GM12878 (cell line): ENCODE measurements around the gene ZSCAN23. TPM values are rescaled to one million over a fixed set of nuclear protein-coding genes. Genes with fewer than 3 reads are reported as not detected.
A peak's percentile ranks its signal among the peaks of the same experiment; 100 is the strongest.

Experiments
- ASH2L ChIP-seq: fragments of 300-600, 200-600 bp; sonication (generic); IDR thresholded peaks from 2 replicates; pipeline ENCODE4 v1.6.1; 2017; ENCODE audit warnings: low read depth, mild to moderate bottlenecking, borderline replicate concordance
- CUX1 ChIP-seq: IDR thresholded peaks from 2 replicates; pipeline ENCODE4 v1.6.1; 2012; ENCODE audit warnings: improper control_type of control experiment, low read depth, low read length; ENCODE audit not compliant: insufficient replicate concordance
- EP300 ChIP-seq, 2 experiments: fragments of 150-350 bp in 1 of 2; IDR thresholded peaks; 2 replicates each; pipeline ENCODE4 v1.6.1; 2011 to 2012; ENCODE audit warnings: low read depth in 2 of 2, low read length in 2 of 2, borderline replicate concordance in 1 of 2, improper control_type of control experiment in 1 of 2, inconsistent platforms in 1 of 2; ENCODE audit not compliant: control insufficient read depth in 1 of 2
- LARP7 ChIP-seq: fragments of 450-650 bp; IDR thresholded peaks from 2 replicates; pipeline ENCODE4 v1.6.1; 2017; ENCODE audit warnings: mild to moderate bottlenecking
- RBBP5 ChIP-seq: fragments of 200-600 bp; sonication (generic); conservative IDR thresholded peaks from 2 replicates; pipeline ENCODE4 v1.6.1; 2016
- ZBED1 ChIP-seq: IDR thresholded peaks from 2 replicates; pipeline ENCODE4 v1.6.1; 2016; ENCODE audit warnings: borderline replicate concordance
- ZNF217 ChIP-seq: fragments of 450-650 bp; IDR thresholded peaks from 2 replicates; pipeline ENCODE4 v1.6.1; 2017; ENCODE audit warnings: antibody characterized with exemption, mild to moderate bottlenecking
- polyA plus RNA-seq, 11 experiments: library from polyadenylated mRNA; depleted of rRNA in 4 of 11; unstranded in 6 of 11; stranded (reverse) in 5 of 11; fragments of >200 nt; fragmentation: Nextera tagmentation in 4 of 11; fragmentation: Illumina TruSeq in 1 of 11; extraction: Ambion mirVana in 4 of 11; extraction: Trizol in 1 of 11; gene quantifications; 1 replicate in 1 of 11; 2 replicates in 10 of 11; pipeline versions ENCODE4 v1.2.1 to v1.2.3, GENCODE V29; 2011 to 2016; ENCODE audit warnings: inconsistent platforms in 2 of 11, missing spikeins in 2 of 11, low read depth in 1 of 11
- total RNA-seq, 4 experiments: library from RNA; depleted of rRNA in 3 of 4; stranded (reverse); fragments of >200 nt in 3 of 4; fragmentation: Illumina TruSeq in 1 of 4; extraction: Trizol in 1 of 4; gene quantifications; 2 replicates each; pipeline versions ENCODE4 v1.2.1 to v1.2.3, GENCODE V29; 2013 to 2021
- TF ChIP-seq, protein P1 (sequence below): fragments of 450-650 bp; IDR thresholded peaks from 2 replicates; pipeline ENCODE4 v1.6.1; 2017; ENCODE audit warnings: mild to moderate bottlenecking, moderate library complexity
- TF ChIP-seq, protein P2 (sequence below): IDR thresholded peaks from 2 replicates; pipeline ENCODE4 v1.6.1; 2012; ENCODE audit warnings: low read depth, low read length, improper control_type of control experiment
- TF ChIP-seq, protein P3 (sequence below): IDR thresholded peaks from 2 replicates; pipeline ENCODE4 v1.6.1; 2012; ENCODE audit warnings: mild to moderate bottlenecking, low read depth, low read length

Gene ZSCAN23
- total and polyA plus RNA-seq, 10 of the 15 experiments (the other 5 are each of a cell fraction or from before 2014, with no cell fraction given), result 0.04 to 2.3 (median 0.84) TPM

DNA sequence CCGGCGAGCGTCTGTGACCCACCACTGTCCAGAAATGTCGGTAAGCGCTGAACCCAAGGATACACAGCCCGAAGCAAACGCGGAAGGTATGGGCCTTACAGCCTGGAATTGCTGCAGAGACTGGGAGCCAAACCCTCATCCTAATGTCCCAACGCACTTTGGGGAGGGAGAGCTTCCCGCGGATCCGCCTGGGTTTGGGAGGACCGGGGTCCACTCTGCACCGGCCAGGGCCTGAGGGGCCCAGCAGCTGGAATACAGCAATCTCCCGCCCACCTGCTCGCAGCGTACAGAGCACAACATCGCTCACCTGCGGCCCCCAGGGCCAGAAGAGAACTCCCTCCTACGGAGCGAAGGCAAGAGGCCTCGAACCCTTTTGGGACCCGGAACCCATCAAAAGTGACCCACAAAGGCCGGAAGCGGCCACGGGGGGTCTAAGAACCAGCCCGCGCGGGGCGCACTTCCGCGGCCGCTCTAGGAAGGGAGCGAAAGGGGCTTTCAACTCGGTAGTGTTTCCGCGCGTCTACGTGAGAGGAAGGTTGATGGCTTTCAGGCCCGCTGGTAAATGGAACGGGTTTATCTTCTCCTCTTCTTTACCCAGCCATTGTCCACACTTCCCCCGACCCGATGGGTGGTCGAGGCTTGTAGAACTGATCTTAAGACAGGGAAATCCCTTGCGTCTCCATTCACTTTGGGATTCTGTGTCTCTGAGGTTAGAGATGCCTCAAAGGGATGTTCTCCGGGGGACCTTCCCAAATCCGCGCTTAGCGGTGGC, 43.8 kb downstream of the ZSCAN23 start, which contains the start of gene ZSCAN12 (continued):
- TF ChIP-seq, protein P1, sequence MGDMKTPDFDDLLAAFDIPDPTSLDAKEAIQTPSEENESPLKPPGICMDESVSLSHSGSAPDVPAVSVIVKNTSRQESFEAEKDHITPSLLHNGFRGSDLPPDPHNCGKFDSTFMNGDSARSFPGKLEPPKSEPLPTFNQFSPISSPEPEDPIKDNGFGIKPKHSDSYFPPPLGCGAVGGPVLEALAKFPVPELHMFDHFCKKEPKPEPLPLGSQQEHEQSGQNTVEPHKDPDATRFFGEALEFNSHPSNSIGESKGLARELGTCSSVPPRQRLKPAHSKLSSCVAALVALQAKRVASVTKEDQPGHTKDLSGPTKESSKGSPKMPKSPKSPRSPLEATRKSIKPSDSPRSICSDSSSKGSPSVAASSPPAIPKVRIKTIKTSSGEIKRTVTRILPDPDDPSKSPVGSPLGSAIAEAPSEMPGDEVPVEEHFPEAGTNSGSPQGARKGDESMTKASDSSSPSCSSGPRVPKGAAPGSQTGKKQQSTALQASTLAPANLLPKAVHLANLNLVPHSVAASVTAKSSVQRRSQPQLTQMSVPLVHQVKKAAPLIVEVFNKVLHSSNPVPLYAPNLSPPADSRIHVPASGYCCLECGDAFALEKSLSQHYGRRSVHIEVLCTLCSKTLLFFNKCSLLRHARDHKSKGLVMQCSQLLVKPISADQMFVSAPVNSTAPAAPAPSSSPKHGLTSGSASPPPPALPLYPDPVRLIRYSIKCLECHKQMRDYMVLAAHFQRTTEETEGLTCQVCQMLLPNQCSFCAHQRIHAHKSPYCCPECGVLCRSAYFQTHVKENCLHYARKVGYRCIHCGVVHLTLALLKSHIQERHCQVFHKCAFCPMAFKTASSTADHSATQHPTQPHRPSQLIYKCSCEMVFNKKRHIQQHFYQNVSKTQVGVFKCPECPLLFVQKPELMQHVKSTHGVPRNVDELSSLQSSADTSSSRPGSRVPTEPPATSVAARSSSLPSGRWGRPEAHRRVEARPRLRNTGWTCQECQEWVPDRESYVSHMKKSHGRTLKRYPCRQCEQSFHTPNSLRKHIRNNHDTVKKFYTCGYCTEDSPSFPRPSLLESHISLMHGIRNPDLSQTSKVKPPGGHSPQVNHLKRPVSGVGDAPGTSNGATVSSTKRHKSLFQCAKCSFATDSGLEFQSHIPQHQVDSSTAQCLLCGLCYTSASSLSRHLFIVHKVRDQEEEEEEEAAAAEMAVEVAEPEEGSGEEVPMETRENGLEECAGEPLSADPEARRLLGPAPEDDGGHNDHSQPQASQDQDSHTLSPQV, result no peak
- TF ChIP-seq EP300 (IDR thresholded peaks at IDR 0.05; ENCODE audit: borderline replicate concordance in 1 of 2, control insufficient read depth in 1 of 2, low read depth in 2 of 2, low read length in 2 of 2) (peak in 1 of 2 experiments; percentile 39; a peak in 1 of 4 replicates), RBBP5 (0 out of 2 replicates have a peak, but pooled peaks have one; percentile 29), ASH2L (no peak), ZBED1 (peak; percentile 59; the same call in 1 of the 2 replicates), CUX1 (no peak), ZNF217 (0 out of 2 replicates have a peak, but pooled peaks have one; percentile 20), LARP7 (peak; percentile 73)
- TF ChIP-seq, protein P2, sequence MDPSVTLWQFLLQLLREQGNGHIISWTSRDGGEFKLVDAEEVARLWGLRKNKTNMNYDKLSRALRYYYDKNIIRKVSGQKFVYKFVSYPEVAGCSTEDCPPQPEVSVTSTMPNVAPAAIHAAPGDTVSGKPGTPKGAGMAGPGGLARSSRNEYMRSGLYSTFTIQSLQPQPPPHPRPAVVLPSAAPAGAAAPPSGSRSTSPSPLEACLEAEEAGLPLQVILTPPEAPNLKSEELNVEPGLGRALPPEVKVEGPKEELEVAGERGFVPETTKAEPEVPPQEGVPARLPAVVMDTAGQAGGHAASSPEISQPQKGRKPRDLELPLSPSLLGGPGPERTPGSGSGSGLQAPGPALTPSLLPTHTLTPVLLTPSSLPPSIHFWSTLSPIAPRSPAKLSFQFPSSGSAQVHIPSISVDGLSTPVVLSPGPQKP, result peak; percentile 79
- TF ChIP-seq, protein P3, sequence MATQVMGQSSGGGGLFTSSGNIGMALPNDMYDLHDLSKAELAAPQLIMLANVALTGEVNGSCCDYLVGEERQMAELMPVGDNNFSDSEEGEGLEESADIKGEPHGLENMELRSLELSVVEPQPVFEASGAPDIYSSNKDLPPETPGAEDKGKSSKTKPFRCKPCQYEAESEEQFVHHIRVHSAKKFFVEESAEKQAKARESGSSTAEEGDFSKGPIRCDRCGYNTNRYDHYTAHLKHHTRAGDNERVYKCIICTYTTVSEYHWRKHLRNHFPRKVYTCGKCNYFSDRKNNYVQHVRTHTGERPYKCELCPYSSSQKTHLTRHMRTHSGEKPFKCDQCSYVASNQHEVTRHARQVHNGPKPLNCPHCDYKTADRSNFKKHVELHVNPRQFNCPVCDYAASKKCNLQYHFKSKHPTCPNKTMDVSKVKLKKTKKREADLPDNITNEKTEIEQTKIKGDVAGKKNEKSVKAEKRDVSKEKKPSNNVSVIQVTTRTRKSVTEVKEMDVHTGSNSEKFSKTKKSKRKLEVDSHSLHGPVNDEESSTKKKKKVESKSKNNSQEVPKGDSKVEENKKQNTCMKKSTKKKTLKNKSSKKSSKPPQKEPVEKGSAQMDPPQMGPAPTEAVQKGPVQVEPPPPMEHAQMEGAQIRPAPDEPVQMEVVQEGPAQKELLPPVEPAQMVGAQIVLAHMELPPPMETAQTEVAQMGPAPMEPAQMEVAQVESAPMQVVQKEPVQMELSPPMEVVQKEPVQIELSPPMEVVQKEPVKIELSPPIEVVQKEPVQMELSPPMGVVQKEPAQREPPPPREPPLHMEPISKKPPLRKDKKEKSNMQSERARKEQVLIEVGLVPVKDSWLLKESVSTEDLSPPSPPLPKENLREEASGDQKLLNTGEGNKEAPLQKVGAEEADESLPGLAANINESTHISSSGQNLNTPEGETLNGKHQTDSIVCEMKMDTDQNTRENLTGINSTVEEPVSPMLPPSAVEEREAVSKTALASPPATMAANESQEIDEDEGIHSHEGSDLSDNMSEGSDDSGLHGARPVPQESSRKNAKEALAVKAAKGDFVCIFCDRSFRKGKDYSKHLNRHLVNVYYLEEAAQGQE, result no peak
